NB4 (cell line): ENCODE results near the gene SGCA.

Source experiments
- CTCF ChIP-seq: IDR thresholded peaks from one replicate; pipeline ENCODE4 v1.5.1; 2012; ENCODE audit warnings: low read depth, low read length
- MAX ChIP-seq: IDR thresholded peaks from 2 replicates; pipeline ENCODE4 v1.6.1; 2011; ENCODE audit warnings: low read depth, low read length

- TF ChIP-seq CTCF (no peak), MAX (no peak)
These were observed 19.0 kb downstream of the SGCA start for GRCh38 chr17:50184611-50185398.
